Progenitor cell of endocrine pancreas (in vitro differentiated cells): ENCODE measurements around the gene LZTFL1. TPM values are rescaled to one million over a fixed set of nuclear protein-coding genes. Genes with fewer than 3 reads are reported as not detected.

ENCODE experiments used
- DNase-seq: peaks from one replicate; pipeline ENCODE4 v3.0.0; 2021; ENCODE audit warnings: low spot score; ENCODE audit not compliant: unreplicated experiment
- H3K27ac Mint-ChIP-seq: 2 replicates; pipeline ENCODE4 v1.8.0; 2021; ENCODE audit warnings: mild to moderate bottlenecking, moderate library complexity, mixed read lengths
- H3K27me3 Mint-ChIP-seq: 2 replicates; pipeline ENCODE4 v1.8.0; 2021; ENCODE audit warnings: mixed read lengths
- H3K36me3 Mint-ChIP-seq: 2 replicates; pipeline ENCODE4 v1.8.0; 2022; ENCODE audit warnings: mixed read lengths; ENCODE audit not compliant: insufficient read depth
- H3K4me1 Mint-ChIP-seq: 2 replicates; pipeline ENCODE4 v1.8.0; 2021; ENCODE audit warnings: low read depth, mixed read lengths
- H3K4me3 Mint-ChIP-seq: 2 replicates; pipeline ENCODE4 v1.8.0; 2021; ENCODE audit warnings: low read depth, mild to moderate bottlenecking, moderate library complexity, mixed read lengths
- H3K9me3 Mint-ChIP-seq: 2 replicates; pipeline ENCODE4 v1.8.0; 2021; ENCODE audit warnings: low read depth, mixed read lengths
- total RNA-seq: library from RNA; stranded (reverse); gene quantifications from 2 replicates; pipeline ENCODE4 v1.2.1, GENCODE V29; 2021
- TF ChIP-seq, protein P1 (sequence below): fragments of 200-600 bp; sonication (generic); IDR thresholded peaks from one replicate; pipeline ENCODE4 v1.5.0; 2021; ENCODE audit warnings: antibody characterized with exemption, mild to moderate bottlenecking; ENCODE audit not compliant: unreplicated experiment

Gene LZTFL1
- total RNA-seq, 1 donor from 2014 or later: 28.1 TPM

DNA sequence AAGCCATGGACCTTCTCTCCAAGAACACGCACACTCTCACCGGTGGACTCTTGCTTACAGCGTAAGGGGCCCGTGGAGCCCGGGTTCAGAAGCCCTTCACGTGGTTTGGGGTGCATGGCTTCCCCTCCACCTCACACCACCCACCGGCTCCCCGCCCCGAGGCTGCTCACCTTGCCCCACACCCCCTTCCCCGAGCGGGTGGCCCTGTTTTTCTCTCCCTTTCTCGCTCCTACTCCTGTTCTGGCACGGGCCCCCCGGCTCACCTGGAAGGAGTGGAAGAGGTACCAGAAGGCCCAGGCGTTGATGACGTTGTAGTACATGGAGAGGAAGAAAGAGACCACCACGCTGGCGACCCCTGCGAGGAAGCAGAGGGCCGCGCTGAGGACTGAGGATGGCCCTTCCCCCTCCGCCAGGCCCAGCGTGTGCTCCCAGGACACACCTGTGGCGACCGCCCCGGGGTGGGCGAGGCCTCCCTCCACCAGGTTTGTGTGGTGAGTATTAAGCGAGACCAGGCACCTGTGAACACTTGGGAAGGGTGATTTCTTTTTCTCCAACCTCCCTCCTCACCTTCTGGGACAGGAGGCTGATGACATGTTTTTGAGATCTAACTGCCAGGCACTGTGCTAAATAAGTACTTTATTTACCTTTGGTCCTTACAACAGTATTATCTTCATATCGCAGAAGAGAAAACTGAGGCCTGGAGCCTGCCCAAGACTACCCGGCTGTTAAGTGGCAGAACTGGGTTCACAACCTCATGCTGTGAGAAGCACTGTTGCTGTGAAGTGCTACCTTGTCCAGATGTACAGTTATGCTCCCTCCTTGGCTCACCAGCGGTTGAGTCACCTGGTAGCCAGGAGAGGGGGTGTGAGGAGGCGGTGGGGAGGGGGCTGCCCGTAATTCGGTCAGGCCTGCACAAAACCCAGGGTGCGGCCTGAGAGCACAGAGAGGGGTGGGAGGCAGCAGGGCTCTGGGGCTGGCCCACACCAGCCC, 61.9 kb downstream of the LZTFL1 start:
- no peak overlapping the region for H3K27ac Mint-ChIP-seq
- H3K4me3 Mint-ChIP-seq: no peak overlapping the region
- DNase-seq: no peak
- no peaks in the 10 kb centered on the region for H3K36me3 Mint-ChIP-seq
- H3K9me3 Mint-ChIP-seq: peaks cover 7% of the 10 kb centered on the region
- no peaks in the 10 kb centered on the region for H3K4me1 Mint-ChIP-seq
- TF ChIP-seq, protein P1, sequence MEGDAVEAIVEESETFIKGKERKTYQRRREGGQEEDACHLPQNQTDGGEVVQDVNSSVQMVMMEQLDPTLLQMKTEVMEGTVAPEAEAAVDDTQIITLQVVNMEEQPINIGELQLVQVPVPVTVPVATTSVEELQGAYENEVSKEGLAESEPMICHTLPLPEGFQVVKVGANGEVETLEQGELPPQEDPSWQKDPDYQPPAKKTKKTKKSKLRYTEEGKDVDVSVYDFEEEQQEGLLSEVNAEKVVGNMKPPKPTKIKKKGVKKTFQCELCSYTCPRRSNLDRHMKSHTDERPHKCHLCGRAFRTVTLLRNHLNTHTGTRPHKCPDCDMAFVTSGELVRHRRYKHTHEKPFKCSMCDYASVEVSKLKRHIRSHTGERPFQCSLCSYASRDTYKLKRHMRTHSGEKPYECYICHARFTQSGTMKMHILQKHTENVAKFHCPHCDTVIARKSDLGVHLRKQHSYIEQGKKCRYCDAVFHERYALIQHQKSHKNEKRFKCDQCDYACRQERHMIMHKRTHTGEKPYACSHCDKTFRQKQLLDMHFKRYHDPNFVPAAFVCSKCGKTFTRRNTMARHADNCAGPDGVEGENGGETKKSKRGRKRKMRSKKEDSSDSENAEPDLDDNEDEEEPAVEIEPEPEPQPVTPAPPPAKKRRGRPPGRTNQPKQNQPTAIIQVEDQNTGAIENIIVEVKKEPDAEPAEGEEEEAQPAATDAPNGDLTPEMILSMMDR: no peak
- H3K27me3 Mint-ChIP-seq: peaks cover 11% of the 10 kb centered on the region

DNA sequence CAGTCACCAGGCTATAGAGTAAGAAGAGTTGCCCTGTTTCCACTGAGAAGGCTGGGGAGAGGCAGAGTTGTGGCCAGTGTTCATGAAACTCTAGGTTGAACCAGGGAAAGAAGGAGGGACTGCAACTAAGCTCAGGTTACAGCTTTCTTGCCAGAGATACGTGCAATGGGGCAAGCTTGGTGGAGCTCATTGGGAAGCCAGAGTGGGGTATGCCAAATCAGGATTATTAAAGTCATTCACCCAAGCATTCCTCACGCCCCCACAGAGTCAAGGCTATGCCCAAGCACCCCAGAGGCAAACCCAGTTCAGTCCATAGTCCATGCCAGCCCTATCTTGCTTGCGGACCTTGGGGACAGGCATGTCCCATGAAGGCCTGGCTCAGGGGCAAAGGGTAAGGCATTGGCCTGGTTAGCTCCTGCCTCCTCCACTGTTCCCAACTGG, 63.1 kb downstream of the LZTFL1 start:
- no peak overlapping the region for H3K27ac Mint-ChIP-seq
- H3K4me3 Mint-ChIP-seq: no peak overlapping the region
- H3K4me1 Mint-ChIP-seq: peaks cover 2% of the 10 kb centered on the region
- TF ChIP-seq, protein P1: no peak
- no peaks in the 10 kb centered on the region for H3K36me3 Mint-ChIP-seq
- no peak for DNase-seq
- H3K9me3 Mint-ChIP-seq: no peaks in the 10 kb centered on the region
- H3K27me3 Mint-ChIP-seq: peaks cover 16% of the 10 kb centered on the region

DNA sequence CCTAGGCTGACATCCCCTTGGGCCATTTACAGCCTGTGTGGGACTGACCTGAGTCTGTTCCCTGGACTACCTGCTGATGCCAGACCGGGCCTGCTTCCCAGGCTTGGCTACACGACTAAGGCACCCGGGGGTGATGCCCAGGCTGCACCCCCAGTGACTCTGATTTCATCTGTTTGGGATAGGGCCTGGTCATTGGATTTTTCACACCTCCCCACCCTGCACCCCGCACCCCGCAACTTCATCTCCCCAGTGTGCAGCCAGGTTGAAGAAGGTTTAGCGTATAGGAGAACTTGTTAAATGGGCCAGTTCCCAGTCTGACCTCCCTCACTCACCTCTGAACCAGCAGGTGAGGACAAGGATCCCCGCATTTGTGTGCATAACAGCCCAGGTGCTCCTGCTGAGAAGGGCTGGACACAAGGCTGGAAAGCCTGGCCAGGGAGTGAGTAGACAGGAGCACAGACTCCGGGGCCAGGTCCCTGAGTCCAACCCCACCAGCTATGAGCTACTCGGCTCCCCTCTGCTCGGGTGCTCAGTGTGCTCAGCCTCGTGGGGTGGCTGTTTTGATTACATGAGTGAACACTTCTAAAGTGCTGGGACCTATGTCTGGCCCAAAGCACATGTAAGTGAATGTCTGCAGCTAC, 64.1 kb downstream of the LZTFL1 start:
- no peaks in the 10 kb centered on the region for H3K36me3 Mint-ChIP-seq
- no peaks in the 10 kb centered on the region for H3K9me3 Mint-ChIP-seq
- H3K27me3 Mint-ChIP-seq: peaks cover 16% of the 10 kb centered on the region
- H3K4me1 Mint-ChIP-seq: peaks cover 6% of the 10 kb centered on the region
- no peak overlapping the region for H3K27ac Mint-ChIP-seq
- H3K4me3 Mint-ChIP-seq: no peak overlapping the region
- no peak for DNase-seq
- TF ChIP-seq, protein P1: no peak

DNA sequence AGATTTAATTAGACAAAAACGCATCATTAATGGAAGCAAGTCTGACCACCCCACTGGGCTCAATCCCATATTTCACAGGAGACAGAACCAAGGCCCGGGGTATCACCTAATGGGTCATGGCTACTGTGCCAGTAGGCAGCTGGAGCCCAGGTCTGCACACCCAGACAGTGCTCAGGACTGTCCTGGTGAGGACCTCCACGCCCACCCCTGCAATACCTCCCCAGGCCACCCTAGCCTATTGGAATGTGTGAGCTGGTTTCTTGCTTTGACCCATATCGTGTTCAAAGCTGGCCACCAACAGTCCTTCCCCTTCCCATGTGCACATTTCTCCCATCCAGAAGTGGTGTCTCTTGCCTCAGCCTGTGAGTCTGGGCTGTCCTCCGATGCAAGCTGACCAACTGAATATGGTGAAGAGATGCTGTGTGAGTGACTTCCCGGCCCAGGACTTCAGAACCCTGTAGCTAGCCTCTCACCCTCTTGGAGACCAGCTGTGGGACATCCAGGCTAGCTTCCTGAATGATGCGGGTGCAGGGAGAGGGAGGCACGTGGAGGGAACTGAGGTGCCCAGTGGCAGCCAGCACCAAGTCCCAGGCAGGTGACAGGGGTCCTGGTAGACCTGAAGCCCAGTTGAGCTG, 64.7 kb downstream of the LZTFL1 start:
- no peak for DNase-seq
- TF ChIP-seq, protein P1: no peak
- Mint-ChIP-seq H3K27me3 (peaks cover 16% of the 10 kb centered on the region), H3K27ac (no peak overlapping the region), H3K4me3 (no peak overlapping the region), H3K4me1 (peaks cover 6% of the 10 kb centered on the region), H3K9me3 (no peaks in the 10 kb centered on the region), H3K36me3 (no peaks in the 10 kb centered on the region)

DNA sequence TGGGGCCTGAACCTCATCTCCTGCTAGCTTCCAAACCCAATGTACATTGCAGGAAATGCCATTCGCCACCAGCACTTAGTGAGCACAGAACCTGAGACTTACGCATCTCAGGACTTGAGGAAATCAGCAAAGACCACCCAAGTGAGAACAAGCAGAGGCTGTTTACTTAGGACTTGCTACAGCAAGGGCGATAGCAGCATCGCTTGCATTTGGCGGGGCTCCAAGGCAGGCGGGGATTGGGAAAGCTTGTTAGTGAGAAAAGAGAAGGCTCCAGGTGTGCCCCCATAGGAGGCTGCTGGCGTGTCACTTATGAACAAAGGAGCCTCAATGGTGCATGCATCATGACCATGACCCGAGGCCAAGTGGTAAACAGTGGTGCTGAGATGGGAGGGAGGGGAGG, 65.3 kb downstream of the LZTFL1 start:
- TF ChIP-seq, protein P1: no peak
- no peak for DNase-seq
- Mint-ChIP-seq H3K4me1 (peaks cover 6% of the 10 kb centered on the region), H3K27me3 (peaks cover 20% of the 10 kb centered on the region), H3K9me3 (no peaks in the 10 kb centered on the region), H3K36me3 (no peaks in the 10 kb centered on the region), H3K4me3 (no peak overlapping the region), H3K27ac (no peak overlapping the region)
